Upper lobe of left lung (tissue), 6 donors: Measurements from ENCODE around the gene STX8. TPM values are rescaled to one million over a fixed set of nuclear protein-coding genes. Genes with fewer than 3 reads are reported as not detected.

Experiments
- ATAC-seq, 2 donors: fragments of 200-7000 bp; cut with Tn5 transposase; one replicate each; pipeline ENCODE4 v1.9.1; 2022; ENCODE audit warnings: mild to moderate bottlenecking in 2 of 2, moderate library complexity in 2 of 2; ENCODE audit not compliant: low FRiP score in 2 of 2
- DNase-seq, 2 donors: peaks; one replicate each; pipeline ENCODE4 v3.0.0-alpha.2; 2019 to 2020
- H3K27ac ChIP-seq, 4 donors: fragments of 200-600 bp; sonication (generic); one replicate each; pipeline ENCODE4 v1.5.1; 2016 to 2019
- H3K27me3 ChIP-seq, 4 donors: fragments of 200-600 bp; sonication (generic); one replicate each; pipeline ENCODE4 v1.5.1; 2017 to 2019
- H3K36me3 ChIP-seq, 4 donors: fragments of 200-600 bp; sonication (generic); one replicate each; pipeline ENCODE4 v1.5.1; 2016 to 2019
- H3K4me1 ChIP-seq, 4 donors: fragments of 200-600 bp; sonication (generic); one replicate each; pipeline ENCODE4 v1.5.1; 2018 to 2019
- H3K4me3 ChIP-seq, 4 donors: fragments of 200-600 bp; sonication (generic); one replicate each; pipeline ENCODE4 v1.5.1; 2017 to 2019; ENCODE audit warnings: mild to moderate bottlenecking in 2 of 4, moderate library complexity in 1 of 4
- H3K9me3 ChIP-seq, 4 donors: fragments of 200-600 bp; sonication (generic); one replicate each; pipeline ENCODE4 v1.5.1; 2018 to 2019
- EP300 ChIP-seq, 4 donors: sonication (generic); formaldehyde crosslinking; IDR thresholded peaks; one replicate each; pipeline ENCODE4 v1.5.1; 2017; ENCODE audit warnings: antibody characterized with exemption in 4 of 4, control low read depth in 2 of 4
- POLR2A ChIP-seq, 4 donors: fragments of 450-650 bp; IDR thresholded peaks; one replicate each; pipeline ENCODE4 v1.5.1; 2016 to 2017; ENCODE audit warnings: antibody characterized with exemption in 4 of 4, mild to moderate bottlenecking in 2 of 4
- POLR2AphosphoS5 ChIP-seq, 2 donors: sonication (generic); formaldehyde crosslinking; IDR thresholded peaks; one replicate each; pipeline ENCODE4 v1.5.1; 2017; ENCODE audit warnings: antibody characterized with exemption in 2 of 2
- WGBS, 2 donors: methylation state at CpG; one replicate each; pipeline ENCODE4 v1.1.5; 2017 to 2018; 5-methylcytosine and 5-hydroxymethylcytosine counted together
- total RNA-seq, 6 donors: library from RNA; depleted of rRNA in 4 of 6; stranded (reverse); fragments of >200 nt in 4 of 6; gene quantifications; one replicate each; pipeline versions ENCODE4 v1.1.0 to v1.2.1, GENCODE V29; 2016 to 2021
- TF ChIP-seq, protein P1 (sequence below), 6 experiments: fragments of 450-650 bp in 4 of 6; fragments of 200-600 bp in 2 of 6; sonication (generic) in 2 of 6; IDR thresholded peaks; one replicate each; pipeline ENCODE4 v1.5.1; 2016 to 2019; ENCODE audit warnings: antibody characterized with exemption in 6 of 6
- donor health status: DM: no; HTN: no; CAD: no; lungs with moderate emphysema.
- donor health status: DM: no; HTN: yes; CAD: no; lungs with severe emphysema.

The STX8 gene
- total RNA-seq, 6 donors from 2014 or later: 39.2 to 138 (median 52.3) TPM

DNA sequence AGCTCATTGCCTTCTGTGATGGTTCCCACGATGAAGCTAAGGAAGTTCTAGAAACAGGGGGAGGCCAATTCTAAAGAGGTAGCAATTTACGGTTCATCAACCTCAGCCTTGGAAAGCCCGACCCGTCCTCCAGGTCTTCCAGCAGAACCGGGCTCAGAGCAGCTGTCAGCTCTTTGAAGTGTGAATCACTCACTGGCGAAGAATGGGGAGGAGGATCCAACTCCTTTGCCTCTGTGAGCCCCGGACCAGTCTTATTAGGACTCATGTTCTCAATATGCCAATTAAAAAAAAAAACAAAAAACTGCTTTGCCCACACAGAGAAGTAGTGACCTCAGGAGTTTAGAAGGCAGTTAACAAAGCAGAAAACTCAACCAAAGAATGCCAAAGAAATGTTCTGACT lies 31.4 kb downstream of the STX8 start:
- no peak for DNase-seq
- ATAC-seq: no peak
- 90 to 92% methylated on average over 7 of the region's 7 CpGs for WGBS, 2 donors
- Histone ChIP-seq H3K4me1 (no peaks in the 10 kb centered on the region), H3K9me3 (no peaks in the 10 kb centered on the region), H3K27me3 (no peaks in the 10 kb centered on the region), H3K4me3 (no peak overlapping the region), H3K27ac (no peak overlapping the region), H3K36me3 (peaks cover 0 to 17% (median 2%) of the 10 kb centered on the region in 4 donors)
- TF ChIP-seq EP300 (IDR thresholded peaks at IDR 0.05): no peak
- TF ChIP-seq, protein P1, sequence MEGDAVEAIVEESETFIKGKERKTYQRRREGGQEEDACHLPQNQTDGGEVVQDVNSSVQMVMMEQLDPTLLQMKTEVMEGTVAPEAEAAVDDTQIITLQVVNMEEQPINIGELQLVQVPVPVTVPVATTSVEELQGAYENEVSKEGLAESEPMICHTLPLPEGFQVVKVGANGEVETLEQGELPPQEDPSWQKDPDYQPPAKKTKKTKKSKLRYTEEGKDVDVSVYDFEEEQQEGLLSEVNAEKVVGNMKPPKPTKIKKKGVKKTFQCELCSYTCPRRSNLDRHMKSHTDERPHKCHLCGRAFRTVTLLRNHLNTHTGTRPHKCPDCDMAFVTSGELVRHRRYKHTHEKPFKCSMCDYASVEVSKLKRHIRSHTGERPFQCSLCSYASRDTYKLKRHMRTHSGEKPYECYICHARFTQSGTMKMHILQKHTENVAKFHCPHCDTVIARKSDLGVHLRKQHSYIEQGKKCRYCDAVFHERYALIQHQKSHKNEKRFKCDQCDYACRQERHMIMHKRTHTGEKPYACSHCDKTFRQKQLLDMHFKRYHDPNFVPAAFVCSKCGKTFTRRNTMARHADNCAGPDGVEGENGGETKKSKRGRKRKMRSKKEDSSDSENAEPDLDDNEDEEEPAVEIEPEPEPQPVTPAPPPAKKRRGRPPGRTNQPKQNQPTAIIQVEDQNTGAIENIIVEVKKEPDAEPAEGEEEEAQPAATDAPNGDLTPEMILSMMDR (IDR thresholded peaks at IDR 0.05): no peak
- no peak for TF ChIP-seq POLR2A (IDR thresholded peaks at IDR 0.05)
- TF ChIP-seq POLR2AphosphoS5 (IDR thresholded peaks at IDR 0.05): no peak

GRCh38 chr17:9541718-9542117 lies 33.9 kb downstream of the STX8 start:
- Histone ChIP-seq H3K4me3 (no peak overlapping the region), H3K4me1 (no peaks in the 10 kb centered on the region), H3K27me3 (no peaks in the 10 kb centered on the region), H3K36me3 (peaks cover 0 to 17% (median 2%) of the 10 kb centered on the region in 4 donors), H3K27ac (no peak overlapping the region), H3K9me3 (no peaks in the 10 kb centered on the region)
- TF ChIP-seq EP300 (IDR thresholded peaks at IDR 0.05): no peak
- no peak for TF ChIP-seq POLR2A (IDR thresholded peaks at IDR 0.05)
- WGBS, 2 donors: 95 to 97% methylated on average over 4 of the region's 4 CpGs
- no peak for DNase-seq
- no peak for ATAC-seq

DNA sequence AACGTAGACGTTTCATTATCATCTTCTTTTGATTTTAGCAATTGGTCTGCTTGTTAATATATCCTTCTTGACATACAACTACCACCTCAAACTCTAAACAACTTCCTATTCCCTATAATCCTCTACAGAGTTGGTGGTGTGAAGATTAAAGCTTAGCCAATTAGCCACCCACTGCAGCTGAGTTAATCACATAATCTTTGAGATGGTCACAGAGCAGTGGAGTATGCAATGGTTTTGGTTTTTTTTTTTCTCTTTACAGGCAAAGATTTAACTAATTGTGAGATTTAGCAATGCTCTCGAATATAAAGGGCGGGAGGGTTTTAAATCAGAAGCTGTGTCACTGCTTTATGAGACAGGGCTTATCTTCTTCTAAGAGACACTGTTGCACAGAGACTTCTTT lies 37.0 kb downstream of the STX8 start:
- WGBS, 2 donors: 84 to 93% methylated on average over 4 of the region's 4 CpGs
- Histone ChIP-seq H3K4me3 (no peak overlapping the region), H3K27ac (no peak overlapping the region), H3K27me3 (no peaks in the 10 kb centered on the region), H3K36me3 (peaks cover 0 to 9% (median 0%) of the 10 kb centered on the region in 4 donors), H3K9me3 (no peaks in the 10 kb centered on the region), H3K4me1 (no peaks in the 10 kb centered on the region)
- DNase-seq (no peak), ATAC-seq (no peak)
- TF ChIP-seq POLR2AphosphoS5 (IDR thresholded peaks at IDR 0.05) (no peak), EP300 (IDR thresholded peaks at IDR 0.05) (no peak), POLR2A (IDR thresholded peaks at IDR 0.05) (no peak)
- TF ChIP-seq, protein P1 (IDR thresholded peaks at IDR 0.05): no peak

GRCh38 chr17:9537177-9537776 lies 38.3 kb downstream of the STX8 start:
- Histone ChIP-seq H3K4me3 (no peak overlapping the region), H3K27me3 (no peaks in the 10 kb centered on the region), H3K9me3 (no peaks in the 10 kb centered on the region), H3K4me1 (no peaks in the 10 kb centered on the region), H3K27ac (no peak overlapping the region), H3K36me3 (peaks cover 0 to 9% (median 0%) of the 10 kb centered on the region in 4 donors)
- ATAC-seq (no peak), DNase-seq (no peak)
- WGBS, 2 donors: 91 to 95% methylated on average over 12 of the region's 12 CpGs
- TF ChIP-seq, protein P1 (IDR thresholded peaks at IDR 0.05): no peak
- TF ChIP-seq POLR2A (IDR thresholded peaks at IDR 0.05) (no peak), EP300 (IDR thresholded peaks at IDR 0.05) (no peak), POLR2AphosphoS5 (IDR thresholded peaks at IDR 0.05) (no peak)

- H3K36me3 ChIP-seq: peaks cover 0 to 9% (median 0%) of the 10 kb centered on the region in 4 donors
- 83 to 85% methylated on average over 8 of the region's 8 CpGs for WGBS, 2 donors
- no peaks in the 10 kb centered on the region for H3K9me3 ChIP-seq
- DNase-seq (no peak), ATAC-seq (no peak)
- no peak overlapping the region for H3K4me3 ChIP-seq
- no peak for TF ChIP-seq POLR2A (IDR thresholded peaks at IDR 0.05)
- TF ChIP-seq, protein P1 (IDR thresholded peaks at IDR 0.05): no peak
- TF ChIP-seq POLR2AphosphoS5 (IDR thresholded peaks at IDR 0.05): no peak
- no peak for TF ChIP-seq EP300 (IDR thresholded peaks at IDR 0.05)
- H3K4me1 ChIP-seq: no peaks in the 10 kb centered on the region
- no peaks in the 10 kb centered on the region for H3K27me3 ChIP-seq
- no peak overlapping the region for H3K27ac ChIP-seq
Observed at GRCh38 chr17:9536061-9536460, 39.6 kb downstream of the STX8 start.
